Hematopoietic multipotent progenitor cell treated with erythropoietin and hydrocortisone succinate and interleukin-3 and kit ligand, for 6 days (in vitro differentiated cells): Measurements from ENCODE around the gene PLXNA4.

Experiments
- DNase-seq: peaks from one replicate; pipeline ENCODE4 v3.0.0-alpha.2; 2015

The PLXNA4 gene

DNA sequence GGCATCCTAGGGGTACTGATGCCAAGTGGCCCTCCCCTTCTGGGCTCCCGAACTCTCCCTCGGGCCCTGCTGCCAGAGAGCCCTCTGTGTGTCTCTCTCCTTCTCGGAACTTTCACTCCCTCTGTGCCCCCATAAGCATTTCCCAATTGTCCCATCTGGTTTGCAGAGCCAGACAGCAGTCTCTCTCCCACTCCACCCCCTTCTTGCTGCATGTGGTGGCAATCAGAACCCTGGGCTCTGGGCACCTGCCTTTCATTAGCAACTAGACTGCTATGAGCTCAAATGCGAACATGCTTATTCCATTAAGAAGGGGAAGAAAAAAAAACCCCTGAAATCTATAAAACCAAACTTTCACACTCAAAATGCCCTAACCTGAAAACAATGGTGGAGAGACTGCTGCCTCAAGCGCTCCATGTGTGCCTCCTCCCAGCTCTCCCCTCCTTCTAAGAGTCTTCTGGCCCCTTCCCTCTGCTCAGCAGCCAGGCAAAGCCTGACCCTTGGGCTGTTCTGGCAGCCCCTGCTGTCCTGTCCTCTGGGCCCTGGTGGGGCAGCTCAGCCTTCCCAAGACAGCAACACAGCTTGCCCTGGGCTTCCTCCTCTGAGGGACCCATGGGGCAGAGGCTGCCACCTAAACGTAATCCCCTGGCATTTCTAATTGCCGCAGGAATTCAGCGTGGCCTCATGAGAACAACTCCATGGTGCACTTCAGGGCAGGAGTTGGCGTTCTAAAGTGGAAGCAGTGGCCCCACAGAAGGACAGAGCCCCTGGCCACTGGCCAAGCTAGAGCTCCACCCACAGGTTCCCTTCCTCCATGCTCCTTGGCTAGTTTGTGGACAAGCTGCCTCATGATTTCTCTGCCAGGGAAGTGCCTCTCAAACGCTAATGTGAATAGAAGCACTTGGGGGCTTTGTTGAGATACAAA, 415.4 kb downstream of the PLXNA4 start:
- DNase-seq, result no peak

DNA sequence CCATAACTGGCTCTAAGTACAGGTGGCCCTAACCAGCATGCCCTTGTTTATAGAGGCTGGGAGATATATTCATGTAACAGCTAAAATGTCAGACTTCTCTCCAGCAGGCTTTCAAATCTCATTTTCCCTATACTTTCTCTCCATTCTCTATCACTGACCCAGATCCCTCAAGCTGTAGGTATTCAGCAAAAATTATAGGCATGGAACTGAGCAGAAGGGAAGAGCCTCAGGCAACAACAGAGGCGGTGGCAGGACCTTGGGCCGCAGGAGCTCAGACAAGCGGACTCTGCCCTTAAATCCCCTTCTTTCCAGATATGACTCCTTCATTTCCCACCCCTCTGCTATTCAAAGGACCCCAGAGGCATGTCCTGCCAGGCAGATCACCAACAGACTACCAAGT, 417.4 kb downstream of the PLXNA4 start:
- DNase-seq, result no peak

DNA sequence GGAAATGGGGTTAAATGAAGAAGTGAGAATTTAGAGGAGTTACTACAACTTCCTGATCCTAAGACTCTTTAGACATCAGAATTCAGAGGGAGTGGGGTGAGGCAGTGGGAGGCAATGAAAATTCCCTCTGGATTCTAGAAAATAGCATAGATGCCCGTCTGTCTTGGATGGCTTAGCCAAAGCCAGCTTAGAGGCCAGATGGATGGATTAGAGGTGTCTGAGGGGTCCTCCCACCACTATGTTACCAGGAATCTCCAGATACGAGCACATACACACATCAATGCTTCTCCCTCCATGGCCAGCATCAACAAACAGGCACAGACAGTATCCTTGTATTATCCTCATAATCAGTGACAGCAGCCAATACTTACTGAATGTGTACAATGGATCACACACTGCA, 418.1 kb downstream of the PLXNA4 start:
- no peak for DNase-seq

DNA sequence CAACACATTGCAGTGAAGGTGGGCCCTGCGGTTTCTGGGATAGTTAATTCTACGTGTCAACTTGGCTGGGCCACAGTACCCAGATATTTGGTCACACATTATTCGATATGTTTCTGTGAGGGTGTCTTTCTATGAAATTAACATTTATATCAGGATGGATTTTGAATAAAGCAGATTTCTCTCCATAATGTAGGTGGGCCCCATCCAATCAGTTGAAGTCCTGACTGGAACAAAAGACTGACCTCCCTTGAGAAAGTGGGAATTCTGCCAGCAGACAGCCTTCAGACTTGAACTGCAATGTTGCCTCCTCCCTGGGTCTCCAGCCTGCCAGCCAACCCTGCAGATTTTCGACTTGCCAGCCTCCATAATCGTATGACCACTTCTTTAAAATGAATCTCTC, 420.6 kb downstream of the PLXNA4 start:
- DNase-seq, result no peak

DNA sequence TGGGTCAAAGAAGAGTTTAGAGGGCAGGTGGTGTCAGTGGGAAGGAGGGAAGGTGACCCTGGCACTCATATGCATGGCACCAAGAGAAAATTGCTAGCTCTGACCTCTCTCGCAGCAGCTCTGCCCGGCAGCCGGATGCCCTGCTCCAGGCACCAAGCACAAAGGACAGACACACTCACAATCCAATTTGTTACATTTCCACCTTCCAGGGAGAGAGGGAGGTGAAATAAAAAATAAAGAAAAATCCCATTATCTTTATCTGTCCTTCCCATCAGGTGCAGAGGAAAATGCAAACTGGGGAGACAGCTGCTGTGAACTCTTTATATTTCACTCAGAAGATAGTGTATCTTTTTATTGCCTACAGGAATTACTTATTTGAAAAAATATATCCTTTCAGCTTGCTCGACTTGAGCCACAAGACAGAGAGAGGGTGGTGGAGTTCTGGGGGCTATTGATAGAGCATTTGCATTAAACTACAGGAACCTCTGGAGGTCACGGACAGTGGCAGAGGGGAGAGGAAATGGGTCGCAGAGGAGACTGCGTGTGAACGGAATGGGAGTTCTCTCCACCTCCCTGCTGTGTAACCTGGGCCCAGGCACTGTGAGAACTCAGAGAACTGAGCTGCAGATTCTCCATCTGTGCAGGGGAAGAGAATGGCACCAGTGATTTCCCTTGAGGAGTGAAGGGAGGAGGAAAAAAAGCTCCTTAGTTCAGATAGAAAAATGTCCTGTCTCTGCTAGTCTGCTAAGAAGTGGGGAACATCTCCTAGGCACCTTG, 421.4 kb downstream of the PLXNA4 start:
- DNase-seq, result no peak

DNA sequence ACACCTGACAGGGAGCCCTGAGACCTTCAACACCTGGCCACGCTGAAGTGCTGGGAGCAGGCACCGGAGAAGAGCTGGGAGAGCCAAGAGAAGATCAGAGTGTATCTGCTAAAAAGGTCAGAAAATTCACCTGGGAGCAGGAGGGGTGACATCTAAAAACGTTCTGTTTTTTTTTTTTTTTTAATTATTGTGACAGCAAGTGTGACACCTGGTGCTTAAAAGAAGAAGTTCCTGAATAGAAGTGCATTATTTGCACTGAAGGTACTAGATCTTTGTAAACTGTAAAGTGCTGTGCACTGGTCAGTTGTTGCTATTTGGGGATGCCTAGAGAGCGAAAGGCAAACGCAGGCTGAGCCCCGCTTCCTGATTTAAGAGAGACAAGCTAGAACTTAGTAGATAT, 422.0 kb downstream of the PLXNA4 start:
- no peak for DNase-seq

DNA sequence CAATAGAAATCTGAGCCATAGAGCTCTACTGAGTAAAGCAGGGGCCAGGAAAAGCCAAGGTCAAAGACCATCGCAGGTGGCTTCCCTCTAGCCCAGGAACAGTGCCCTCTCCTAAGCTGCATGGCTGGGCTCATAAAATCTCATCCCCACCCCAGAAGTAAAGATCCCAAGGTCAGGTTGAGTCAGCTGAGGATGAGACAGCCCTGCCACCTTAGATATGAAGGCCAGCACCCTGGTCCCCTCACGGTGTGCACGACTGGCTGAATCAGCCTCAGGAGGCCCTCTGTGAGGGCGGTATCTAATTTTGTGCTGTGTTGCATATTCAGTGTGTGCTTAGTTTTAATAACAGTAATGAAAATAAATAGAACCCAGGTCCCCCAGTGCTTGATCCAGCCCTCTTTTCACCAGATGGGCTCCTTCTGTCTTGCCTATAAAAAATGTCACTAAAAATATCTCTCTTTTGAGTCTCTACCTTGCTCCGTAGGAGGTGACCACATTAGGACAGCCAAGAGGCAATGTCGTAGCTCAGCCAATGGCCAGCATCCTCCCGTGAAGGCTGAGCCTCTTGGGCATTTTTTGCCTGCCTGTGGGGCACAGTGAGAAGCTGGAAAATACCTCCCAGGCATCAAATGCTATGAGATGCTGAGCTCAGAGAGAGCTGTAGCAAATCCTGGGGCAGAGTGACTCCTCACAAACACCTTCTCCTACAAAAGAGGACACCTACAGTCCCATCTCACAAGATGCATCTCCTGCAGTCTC, 424.0 kb downstream of the PLXNA4 start:
- DNase-seq, result no peak

DNA sequence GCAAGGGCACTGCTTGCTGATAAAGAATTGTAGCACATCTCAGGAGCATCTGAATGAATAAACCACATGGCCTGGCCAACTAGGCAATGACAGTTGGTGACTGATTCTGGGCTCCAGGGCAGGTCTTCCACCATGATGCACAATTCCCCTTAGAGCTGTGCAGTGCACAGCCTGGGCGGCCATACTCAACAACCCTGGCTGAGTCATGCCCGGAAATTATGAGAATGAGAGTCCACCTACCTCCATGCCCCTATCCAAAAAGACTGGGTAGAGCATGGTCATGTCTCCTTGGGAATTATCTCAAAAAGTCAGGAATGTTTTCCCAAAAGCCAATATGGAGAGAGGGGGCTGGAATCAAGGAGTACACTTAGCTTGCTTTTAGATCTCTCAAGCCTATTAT, 425.6 kb downstream of the PLXNA4 start:
- no peak for DNase-seq

DNA sequence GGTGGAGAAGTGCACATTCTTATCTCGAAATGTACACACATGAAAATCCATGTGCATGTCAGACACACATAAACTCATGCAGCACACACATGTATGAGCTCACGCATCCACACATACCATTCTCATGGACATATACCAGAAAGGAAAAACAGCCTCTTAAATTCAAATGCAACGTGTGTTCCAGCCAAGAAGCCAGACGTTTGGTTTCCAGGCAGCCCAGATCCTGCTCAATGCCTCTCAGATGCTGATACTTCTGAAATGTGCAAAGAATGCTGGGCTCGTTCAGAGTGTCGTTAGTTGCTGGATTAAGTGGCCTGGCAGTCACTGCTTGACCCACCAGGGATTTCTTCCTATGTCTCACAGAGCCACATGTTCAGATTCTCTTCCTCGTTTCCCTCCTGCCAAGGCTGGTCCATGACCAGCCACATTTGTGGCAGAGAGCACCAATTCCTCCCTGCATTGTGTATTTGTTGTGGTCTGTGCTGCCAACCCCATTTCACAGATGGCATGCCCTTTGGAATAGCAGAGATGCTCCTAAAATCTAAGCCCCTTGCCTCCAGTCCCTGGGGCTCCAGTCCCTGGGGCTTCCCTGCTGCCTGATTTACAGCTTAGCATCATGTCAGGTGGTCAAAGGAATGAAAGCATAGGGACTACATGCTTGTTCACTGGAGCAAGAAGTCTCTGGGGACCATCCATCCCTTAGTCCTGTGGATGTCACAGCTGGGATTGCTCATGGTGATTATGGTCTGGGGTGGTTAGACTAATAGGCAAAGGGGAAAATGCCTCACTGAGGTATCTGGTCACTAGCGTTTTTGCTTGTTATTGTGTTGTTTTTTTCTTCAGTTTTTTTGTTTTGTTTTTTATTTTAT, 426.6 kb downstream of the PLXNA4 start:
- no peak for DNase-seq

DNA sequence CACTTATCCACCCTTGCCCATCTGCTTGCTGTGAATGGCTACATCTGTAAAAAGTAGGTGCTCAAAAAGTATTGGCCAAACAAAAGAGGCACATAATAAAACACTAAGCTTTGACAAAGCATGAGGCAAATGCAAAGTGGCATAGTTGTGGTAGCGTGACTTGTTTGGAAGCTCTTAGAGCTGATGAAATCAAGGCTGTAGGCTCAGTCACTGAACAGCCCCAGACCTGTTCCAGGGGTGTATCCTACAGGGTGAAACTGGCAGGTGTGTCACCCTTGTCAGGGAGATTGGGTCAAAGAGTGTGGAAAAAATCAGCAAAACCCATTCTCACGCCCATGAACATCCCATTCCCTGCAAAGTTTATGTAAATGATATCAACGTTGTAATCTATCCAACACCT, 427.4 kb downstream of the PLXNA4 start:
- no peak for DNase-seq

DNA sequence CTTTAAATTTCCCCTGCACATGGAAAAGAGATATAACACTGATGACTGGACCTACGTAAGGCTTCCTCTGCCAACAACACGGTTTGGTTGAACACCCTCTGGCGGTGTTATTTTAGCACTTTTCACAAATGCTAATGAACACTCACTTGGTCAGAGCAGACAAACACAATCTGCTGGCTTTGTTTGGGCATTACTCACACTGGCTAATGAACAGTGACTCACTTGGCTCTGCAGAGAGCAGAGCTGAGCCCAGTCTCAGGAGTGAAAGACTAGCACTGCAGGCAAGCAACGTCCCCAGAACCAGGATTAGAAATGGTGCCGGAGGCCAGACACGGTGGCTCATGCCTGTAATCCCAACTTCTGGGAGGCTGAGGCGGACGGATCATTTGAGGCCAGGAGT, 430.8 kb downstream of the PLXNA4 start:
- no peak for DNase-seq

DNA sequence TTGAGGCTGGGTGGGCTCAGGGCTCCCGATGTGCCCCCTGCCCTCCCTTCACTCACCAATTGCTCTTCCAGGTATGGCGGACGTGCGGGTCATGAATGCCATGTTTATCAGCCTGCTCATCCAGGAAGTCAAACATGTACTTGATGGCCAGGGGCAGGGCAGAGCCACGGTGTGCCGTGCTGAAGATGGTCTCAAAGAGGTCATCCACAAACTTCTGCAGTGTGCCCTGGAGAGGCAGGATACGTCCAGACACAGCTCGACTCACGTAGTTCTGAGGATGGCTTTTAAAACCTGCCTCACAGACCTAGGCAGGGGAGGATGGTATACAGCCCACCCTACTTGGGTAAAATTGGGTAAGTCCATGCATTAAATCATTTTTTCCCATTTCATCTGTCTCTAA, 431.2 kb downstream of the PLXNA4 start:
- no peak for DNase-seq

DNA sequence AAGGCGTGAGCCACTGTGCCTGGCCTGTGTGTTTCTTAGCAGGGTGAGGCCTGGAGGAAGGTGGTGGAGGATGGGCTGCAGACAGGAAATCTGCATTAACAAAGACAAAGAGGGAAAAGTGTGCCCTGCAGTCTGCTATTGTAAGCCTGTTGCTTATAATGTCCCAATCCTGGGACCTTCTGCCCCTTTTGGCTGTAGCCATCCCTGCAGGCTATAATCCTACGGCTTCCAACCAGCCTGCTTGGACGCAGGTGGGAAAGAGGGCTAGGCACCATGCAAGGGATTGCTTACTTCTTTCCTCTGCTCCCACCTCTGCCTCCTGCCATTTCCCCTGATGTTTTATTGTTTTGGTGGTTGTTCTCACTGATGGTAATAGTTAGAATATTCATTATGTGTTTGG, 434.3 kb downstream of the PLXNA4 start:
- DNase-seq, result no peak

DNA sequence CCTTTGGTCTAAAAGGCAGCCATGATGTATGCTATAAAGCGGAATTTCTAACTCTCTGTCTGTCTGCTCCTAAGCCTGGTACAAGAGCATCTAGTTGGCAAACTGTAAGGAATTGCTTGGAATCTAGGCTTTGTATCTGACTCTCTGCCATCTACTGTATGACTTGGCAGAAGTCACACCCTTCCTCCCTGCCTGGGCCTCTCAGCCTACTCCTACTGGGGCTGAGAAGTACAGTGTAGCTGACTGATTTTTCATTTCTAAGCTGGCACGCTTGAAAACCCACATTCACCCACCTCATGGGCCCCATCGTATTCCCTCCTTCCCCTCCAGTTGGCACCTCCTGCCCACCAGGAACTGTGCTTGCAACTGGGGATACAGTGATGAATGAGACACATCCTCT, 435.2 kb downstream of the PLXNA4 start:
- no peak for DNase-seq

DNA sequence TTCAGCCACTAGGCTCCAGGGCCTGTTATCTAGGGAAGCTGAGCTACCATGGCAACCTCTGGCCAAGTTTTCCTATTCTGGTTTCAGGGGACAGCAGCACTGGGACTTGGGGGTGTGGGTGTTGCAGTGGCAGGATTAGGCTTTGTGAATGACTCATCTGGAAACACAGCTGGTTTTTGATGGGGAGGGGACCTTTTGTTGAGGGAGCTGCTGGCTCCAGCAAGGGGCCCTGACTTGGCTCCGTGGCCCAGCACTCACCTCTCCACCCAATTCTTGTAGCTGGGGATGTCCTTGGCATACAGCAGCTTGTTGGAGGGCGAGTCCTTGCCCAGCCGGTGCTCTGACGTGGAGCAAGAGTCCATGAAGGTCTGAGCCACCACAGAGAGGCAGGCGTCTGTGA, 435.9 kb downstream of the PLXNA4 start:
- no peak for DNase-seq

DNA sequence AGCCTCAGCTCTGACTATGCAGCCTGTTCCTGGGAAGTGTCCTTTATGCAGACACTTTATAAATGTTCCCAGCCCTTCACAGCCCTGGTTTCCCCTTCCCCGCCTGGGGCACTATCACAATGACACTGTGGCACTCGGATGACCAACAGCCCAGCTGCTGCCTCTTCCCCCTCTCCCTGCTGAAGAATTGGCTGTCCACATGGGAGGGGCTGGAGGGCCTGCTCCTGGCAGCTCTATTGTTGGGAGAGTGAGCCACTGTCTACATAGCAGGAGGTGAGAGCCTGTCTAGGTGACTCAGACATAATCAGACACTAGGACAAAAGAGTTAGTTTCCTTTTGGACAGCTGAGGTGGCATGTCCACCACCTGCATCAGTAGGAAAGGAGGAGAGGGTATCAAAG, 437.5 kb downstream of the PLXNA4 start:
- DNase-seq, result no peak

DNA sequence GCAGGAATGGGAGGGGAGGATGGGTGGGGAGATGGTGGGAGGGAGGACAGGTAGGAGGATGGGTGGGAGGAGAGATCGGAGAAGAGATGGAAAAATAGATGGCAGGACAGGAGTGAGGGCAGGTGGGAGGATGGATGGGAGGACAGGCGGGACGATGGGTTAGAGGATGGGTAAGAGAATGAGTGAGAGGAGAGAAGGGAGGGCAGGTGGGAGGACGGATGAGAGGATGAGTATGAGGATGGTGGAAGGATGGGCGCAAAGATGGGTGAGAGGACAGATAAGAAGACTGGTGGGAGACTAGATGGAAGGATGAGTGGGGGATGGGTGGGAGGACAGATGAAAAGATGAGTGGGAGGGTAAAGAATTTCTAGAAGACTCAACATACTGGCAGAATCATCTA, 438.6 kb downstream of the PLXNA4 start:
- DNase-seq, result no peak

DNA sequence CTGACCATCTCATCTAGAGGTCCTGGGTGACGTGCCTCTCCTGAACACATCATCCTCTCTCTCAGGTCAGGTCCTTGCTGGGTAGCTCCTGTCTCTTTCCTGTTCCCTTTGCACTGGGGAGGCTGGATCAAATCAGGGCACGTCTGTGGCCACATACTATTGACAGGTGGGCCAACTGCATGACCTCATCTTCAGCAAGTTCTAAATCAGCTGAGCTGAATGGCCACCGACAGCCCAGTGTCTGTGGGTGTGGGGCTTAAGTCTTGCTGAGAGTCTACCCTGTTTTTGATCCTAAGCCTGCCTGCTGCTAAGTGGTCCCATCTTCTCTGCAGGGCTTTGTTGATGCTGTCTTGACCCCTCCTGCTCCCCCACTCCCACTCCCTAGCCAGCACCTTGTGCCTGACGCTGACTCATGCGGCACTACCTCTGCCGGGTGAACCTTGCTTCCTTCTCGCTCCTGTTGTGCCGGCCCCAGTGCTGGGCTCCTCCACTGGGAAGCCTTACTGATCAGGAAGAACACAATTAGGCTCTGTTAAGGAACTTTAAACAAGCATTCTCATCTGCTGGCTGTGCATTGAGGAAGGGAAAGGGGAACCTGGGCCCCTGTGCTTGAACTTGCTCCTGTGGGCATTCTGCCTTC, 440.4 kb downstream of the PLXNA4 start:
- DNase-seq, result no peak

DNA sequence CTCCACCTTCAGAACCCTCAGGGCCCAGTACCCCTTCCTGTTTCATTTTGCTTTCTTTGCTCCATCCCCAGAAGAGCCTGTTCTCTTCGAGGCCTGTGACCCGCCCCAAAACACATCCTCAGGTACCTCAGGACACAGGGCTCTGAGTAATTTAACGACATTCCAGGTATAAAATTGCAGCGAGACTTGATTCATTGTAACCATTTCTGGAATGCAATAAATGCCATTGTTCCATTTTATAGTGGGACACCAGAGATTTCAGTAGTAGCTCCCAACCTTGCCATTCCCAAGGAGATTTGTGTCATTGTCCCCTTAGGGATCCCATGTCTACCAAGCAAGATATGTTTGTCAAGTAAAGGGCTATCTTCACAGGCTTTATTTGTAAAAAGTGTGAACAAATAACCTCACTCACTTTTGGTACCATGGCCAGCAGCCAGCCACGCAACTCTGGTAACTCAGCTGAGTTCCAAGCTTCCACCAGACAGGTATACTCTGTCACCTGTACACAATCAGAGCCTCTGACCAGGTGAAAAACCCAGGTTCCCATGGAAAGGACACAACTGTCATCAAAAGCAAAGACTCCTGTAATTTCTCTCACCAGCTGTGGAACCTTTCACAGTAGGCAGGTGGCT, 441.3 kb downstream of the PLXNA4 start:
- DNase-seq, result no peak

DNA sequence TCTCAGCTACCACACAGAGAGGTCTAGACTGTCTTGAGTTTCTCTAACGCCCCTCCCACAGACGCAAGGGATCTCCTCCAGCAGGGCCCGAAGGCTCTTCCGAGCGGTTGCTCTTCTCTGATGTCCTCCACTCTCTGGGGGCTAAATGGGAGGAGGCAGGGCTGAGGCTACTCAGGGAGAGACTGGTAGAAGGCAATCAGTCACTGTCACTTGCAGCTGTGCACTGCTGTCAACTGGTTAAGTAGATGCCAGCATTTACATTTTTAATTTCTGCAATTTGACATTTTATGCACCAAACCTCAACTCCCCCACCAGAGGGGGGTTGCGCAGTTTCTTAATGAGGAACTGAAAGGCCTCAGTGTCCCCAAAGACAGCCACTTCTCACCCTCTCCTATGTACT, 442.8 kb downstream of the PLXNA4 start:
- no peak for DNase-seq

DNA sequence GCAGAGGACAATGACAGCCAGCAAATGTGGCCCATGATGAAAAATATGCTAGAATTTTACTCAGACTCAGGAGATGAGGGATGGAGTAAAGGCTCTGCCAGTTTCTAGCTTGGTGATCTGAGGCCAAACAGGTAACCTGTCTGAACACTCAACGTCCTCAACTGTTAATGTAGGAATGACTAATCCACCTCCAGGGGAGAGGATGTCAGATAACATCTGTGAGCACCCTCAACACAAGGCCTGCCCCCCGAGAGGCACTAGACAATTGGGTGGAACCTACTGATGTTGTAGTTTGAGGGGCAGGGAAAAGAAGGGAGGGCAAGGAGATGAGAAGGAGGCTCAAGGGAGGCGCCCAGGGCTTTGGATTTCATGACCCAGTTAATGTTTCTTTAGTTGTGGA, 445.1 kb downstream of the PLXNA4 start:
- no peak for DNase-seq

DNA sequence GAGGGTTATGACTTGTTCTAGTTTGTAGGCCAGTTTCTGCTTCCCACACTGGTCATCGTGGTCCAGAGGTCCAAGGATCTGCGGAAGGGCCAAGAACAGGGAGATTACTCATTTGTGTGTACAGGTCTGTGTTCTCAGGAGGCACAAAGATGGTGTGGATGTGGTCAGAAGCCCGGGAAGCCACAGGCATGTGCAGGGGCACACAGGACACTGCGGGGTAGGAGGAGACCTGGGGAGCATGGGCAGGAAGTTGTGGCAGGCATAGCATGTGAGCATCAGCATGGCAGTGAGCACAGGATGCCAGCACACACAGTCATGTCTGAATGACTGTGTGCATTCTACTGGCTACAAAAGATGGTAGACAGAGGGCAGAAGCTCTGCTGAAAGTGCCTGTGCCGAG, 445.8 kb downstream of the PLXNA4 start:
- no peak for DNase-seq
